OCI-LY3 (cell line): ENCODE results near the gene SNAP91.
"Not testable (repeated sequence)": the region's sequence is repeated elsewhere in the genome, so short reads cannot be mapped to it uniquely, and the experiment has no call there.

ENCODE experiments used
- H2AFZ ChIP-seq: fragments of 200-600, 300-600 bp; shearing (Covaris generic); 2 replicates; pipeline ENCODE4 v1.6.0; 2014; ENCODE audit warnings: antibody characterized with exemption, low read depth, low read length
- H3K27ac ChIP-seq: fragments of 200-600, 300-600 bp; sonication (generic); 2 replicates; pipeline ENCODE4 v1.5.1; 2014; ENCODE audit warnings: mild to moderate bottlenecking, low read length, moderate library complexity, mixed read lengths
- H3K27me3 ChIP-seq: fragments of 200-600, 300-600 bp; sonication (generic); 2 replicates; pipeline ENCODE4 v1.6.1; 2014; ENCODE audit warnings: low read depth, low read length, mixed read lengths
- H3K36me3 ChIP-seq: fragments of 200-600, 300-600 bp; sonication (generic); replicated peaks from 2 replicates; pipeline ENCODE3; 2014; ENCODE audit warnings: low read depth, low read length, mixed read lengths
- H3K4me1 ChIP-seq: fragments of 300-600, 200-600 bp; sonication (generic); 2 replicates; pipeline ENCODE4 v1.6.1; 2014; ENCODE audit warnings: low read length, mixed read lengths
- H3K4me2 ChIP-seq: fragments of 200-600, 300-600 bp; sonication (generic); 2 replicates; pipeline ENCODE4 v1.6.1; 2014; ENCODE audit warnings: low read length, mixed read lengths
- H3K4me3 ChIP-seq: fragments of 300-600, 200-600 bp; sonication (generic); 2 replicates; pipeline ENCODE4 v1.5.1; 2014; ENCODE audit warnings: antibody characterized with exemption, mild to moderate bottlenecking, low read length, moderate library complexity
- H3K79me2 ChIP-seq: fragments of 300-600, 200-600 bp; shearing (Covaris generic); 2 replicates; pipeline ENCODE4 v1.6.1; 2014; ENCODE audit warnings: mild to moderate bottlenecking, low read length, mixed read lengths
- H3K9ac ChIP-seq: fragments of 300-600, 200-600 bp; shearing (Covaris generic); 2 replicates; pipeline ENCODE4 v1.6.0; 2014; ENCODE audit warnings: mild to moderate bottlenecking, low read length, moderate library complexity
- H3K9me3 ChIP-seq: fragments of 200-600, 300-600 bp; shearing (Covaris generic); 2 replicates; pipeline ENCODE4 v1.6.1; 2014; ENCODE audit warnings: low read length, mixed read lengths; ENCODE audit not compliant: insufficient read depth
- H4K20me1 ChIP-seq: fragments of 200-600, 300-600 bp; sonication (generic); 2 replicates; pipeline ENCODE4 v1.6.1; 2016; ENCODE audit warnings: low read length, mixed read lengths; ENCODE audit not compliant: insufficient read depth
- CTCF ChIP-seq: fragments of 200-600, 300-600 bp; sonication (generic); IDR thresholded peaks from 2 replicates; pipeline ENCODE4 v1.5.1; 2014; ENCODE audit warnings: antibody characterized with exemption, low read length, low read depth
- EZH2phosphoT487 ChIP-seq: fragments of 200-600 bp; shearing (Covaris generic); IDR thresholded peaks from 2 replicates; pipeline ENCODE4 v1.6.1; 2018; ENCODE audit warnings: antibody characterized with exemption, mixed run types, low read depth

The SNAP91 gene

DNA sequence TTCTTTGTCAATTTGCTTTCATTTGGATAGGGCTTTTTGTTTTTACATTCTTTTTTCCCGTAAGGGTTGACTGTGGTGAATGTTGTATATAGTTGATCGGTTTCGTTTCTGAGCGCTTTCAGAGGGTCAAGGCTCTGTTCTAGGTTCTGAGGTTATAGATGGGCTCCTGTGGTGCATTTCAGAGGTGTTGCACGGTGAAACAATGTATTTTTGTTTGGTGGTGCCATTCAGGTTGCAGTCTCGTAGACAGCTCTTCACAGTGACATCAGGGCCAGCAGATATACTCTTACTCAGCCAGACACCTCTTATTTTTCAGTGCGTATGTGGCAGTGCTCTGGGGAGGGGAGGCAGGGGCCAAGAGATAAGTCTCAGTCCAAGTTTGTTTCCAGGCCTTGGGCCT is 72.1 kb downstream of the SNAP91 start:
- Histone ChIP-seq H3K79me2 (no peaks in the 10 kb centered on the region), H3K4me2 (no peak overlapping the region), H3K27ac (no peak overlapping the region), H3K36me3 (no peaks in the 10 kb centered on the region), H3K4me1 (no peaks in the 10 kb centered on the region), H4K20me1 (no peaks in the 10 kb centered on the region), H3K4me3 (no peak overlapping the region), H3K9me3 (no peaks in the 10 kb centered on the region), H3K27me3 (no peaks in the 10 kb centered on the region), H2AFZ (no peak overlapping the region), H3K9ac (no peak overlapping the region)
- TF ChIP-seq CTCF (no peak), EZH2phosphoT487 (no peak)

GRCh38 chr6:83633609-83634008 is 75.3 kb downstream of the SNAP91 start:
- no peak overlapping the region for H2AFZ ChIP-seq
- H3K27ac ChIP-seq: no peak overlapping the region
- no peak overlapping the region for H3K4me3 ChIP-seq
- H4K20me1 ChIP-seq: no peaks in the 10 kb centered on the region
- no peak overlapping the region for H3K9ac ChIP-seq
- H3K9me3 ChIP-seq: no peaks in the 10 kb centered on the region
- TF ChIP-seq CTCF: no peak
- TF ChIP-seq EZH2phosphoT487: no peak
- no peaks in the 10 kb centered on the region for H3K27me3 ChIP-seq
- no peaks in the 10 kb centered on the region for H3K36me3 ChIP-seq
- no peaks in the 10 kb centered on the region for H3K79me2 ChIP-seq
- no peak overlapping the region for H3K4me2 ChIP-seq
- no peaks in the 10 kb centered on the region for H3K4me1 ChIP-seq

GRCh38 chr6:83633149-83633548 is 75.8 kb downstream of the SNAP91 start:
- no peaks in the 10 kb centered on the region for H3K79me2 ChIP-seq
- H3K4me2 ChIP-seq: no peak overlapping the region
- no peaks in the 10 kb centered on the region for H3K4me1 ChIP-seq
- no peak overlapping the region for H3K9ac ChIP-seq
- H4K20me1 ChIP-seq: no peaks in the 10 kb centered on the region
- no peak overlapping the region for H3K4me3 ChIP-seq
- no peaks in the 10 kb centered on the region for H3K36me3 ChIP-seq
- no peaks in the 10 kb centered on the region for H3K27me3 ChIP-seq
- H2AFZ ChIP-seq: no peak overlapping the region
- no peak for TF ChIP-seq CTCF
- H3K27ac ChIP-seq: no peak overlapping the region
- H3K9me3 ChIP-seq: no peaks in the 10 kb centered on the region

DNA sequence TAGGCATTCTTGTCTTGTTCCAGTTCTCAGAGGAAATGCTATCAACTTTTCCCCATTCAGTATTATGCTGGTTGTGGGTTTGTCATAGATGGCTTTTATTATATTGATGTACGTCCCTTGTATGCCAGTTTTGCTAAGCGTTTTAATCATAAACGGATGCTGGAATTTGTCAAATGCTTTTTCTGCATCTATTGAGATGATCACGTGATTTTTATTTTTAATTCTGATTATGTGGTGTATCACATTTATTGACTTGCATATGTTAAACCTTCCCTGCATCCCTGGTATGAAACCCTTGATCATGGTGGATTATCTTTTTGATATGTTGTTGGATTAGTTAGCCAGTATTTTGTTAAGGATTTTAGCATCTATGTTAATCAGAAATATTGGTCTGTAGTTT is 79.0 kb downstream of the SNAP91 start:
- not testable (repeated sequence) for H3K9me3 ChIP-seq, H3K27me3 ChIP-seq, H3K4me1 ChIP-seq, H3K4me3 ChIP-seq, H2AFZ ChIP-seq, H3K79me2 ChIP-seq, H3K4me2 ChIP-seq, H3K36me3 ChIP-seq, H4K20me1 ChIP-seq, H3K9ac ChIP-seq, H3K27ac ChIP-seq
